ENCODE data around the gene SQOR.
A peak's percentile ranks its signal among the peaks of the same experiment; 100 is the strongest.
"Not testable (repeated sequence)": the region's sequence is repeated elsewhere in the genome, so short reads cannot be mapped to it uniquely, and the experiment has no call there.

SQOR gene

GRCh38 chr15:45630917-45631691 lies 3.7 kb upstream of the SQOR start:
- DNase-seq, result no peak

GRCh38 chr15:45631776-45632175 lies 3.1 kb upstream of the SQOR start:
- DNase-seq, result no peak

GRCh38 chr15:45635191-45635638 lies 386 bp downstream of the SQOR start:
- DNase-seq, result peak in 22 of 56 donors; percentile 6 to 51 (median 24)

GRCh38 chr15:45635763-45636292 lies 999 bp downstream of the SQOR start:
- no peak for DNase-seq

DNA sequence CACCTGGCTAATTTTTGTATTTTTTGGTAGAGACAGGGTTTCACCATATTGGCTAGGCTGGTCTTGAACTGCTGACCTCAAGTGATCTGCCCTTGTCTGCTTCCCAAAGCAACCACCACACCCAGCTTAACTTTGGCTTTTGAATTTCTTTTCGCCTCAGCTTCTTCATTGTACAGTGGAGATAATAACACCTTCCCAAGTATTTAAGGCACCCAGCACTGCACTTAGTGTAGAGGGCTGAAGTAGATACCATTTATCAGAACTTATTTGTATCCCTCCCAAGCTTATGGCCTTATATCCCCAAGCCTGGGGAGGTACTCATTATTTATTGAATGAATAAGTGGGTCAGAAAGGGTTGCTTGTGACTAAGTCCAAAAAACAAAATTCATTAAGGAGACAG lies 2.3 kb downstream of the SQOR start:
- no peak for DNase-seq

DNA sequence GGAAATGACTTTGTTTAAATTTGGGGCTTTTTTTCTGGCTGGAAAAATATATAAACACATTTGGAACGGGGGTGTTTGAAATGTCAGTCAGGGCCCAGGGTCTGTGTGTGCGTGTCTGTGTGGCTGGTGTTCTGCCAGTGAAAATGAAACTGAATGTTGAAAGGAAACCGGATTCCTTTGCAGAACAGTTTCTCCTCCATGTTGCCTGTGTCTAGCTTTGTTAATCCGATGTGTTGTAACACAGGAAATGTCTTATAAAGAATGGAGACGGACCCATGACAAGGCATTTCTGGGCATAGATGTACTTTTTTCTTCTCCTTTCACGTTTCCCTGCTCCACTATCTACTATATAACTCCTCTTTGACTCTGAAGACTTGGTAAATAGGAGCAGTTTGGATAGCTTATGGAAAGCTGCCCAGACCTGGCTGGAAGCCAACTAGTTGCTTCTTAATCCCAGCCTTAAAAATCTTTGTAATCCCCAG lies 2.8 kb downstream of the SQOR start:
- peak in 14 of 56 donors; percentile 8 to 71 (median 20) for DNase-seq

DNA sequence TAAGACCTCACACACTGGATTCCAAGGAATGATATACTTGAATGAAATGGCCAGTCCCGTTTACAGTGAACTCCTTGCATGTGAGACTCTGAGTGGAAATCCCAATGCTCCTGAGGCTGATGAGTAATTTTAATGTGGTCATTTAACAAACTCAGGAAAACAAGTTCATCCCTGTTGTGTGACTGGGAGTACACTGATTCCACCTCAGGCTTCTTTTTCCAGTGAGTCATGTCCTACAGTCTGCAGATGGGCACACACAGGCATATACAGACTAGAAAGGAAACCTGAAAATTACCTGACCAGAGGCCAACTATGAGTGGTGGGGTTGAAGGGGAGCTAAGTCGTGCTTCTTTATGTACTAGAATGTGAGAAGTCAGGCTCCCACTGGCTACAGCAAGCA lies 5.8 kb downstream of the SQOR start:
- no peak for DNase-seq

DNA sequence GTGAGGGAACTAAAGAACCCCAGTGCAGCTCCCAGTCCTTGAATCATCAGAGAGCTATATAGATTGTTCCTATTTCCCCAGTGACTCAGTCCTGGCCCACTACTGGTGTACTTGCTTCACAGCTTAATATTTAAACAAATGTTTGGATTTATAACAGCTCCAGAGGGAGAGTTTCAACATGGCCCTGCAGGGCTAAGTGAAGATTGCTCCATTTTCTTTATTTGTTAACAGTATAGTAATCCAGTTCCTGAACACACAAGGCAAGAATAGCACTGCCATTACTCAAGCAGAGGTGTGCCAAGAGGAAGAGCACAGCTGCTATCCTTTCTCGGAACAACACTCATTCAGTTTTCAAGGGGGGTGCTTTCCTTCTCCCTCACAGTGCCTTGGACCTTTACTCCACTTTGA lies 6.5 kb downstream of the SQOR start:
- DNase-seq, result no peak

DNA sequence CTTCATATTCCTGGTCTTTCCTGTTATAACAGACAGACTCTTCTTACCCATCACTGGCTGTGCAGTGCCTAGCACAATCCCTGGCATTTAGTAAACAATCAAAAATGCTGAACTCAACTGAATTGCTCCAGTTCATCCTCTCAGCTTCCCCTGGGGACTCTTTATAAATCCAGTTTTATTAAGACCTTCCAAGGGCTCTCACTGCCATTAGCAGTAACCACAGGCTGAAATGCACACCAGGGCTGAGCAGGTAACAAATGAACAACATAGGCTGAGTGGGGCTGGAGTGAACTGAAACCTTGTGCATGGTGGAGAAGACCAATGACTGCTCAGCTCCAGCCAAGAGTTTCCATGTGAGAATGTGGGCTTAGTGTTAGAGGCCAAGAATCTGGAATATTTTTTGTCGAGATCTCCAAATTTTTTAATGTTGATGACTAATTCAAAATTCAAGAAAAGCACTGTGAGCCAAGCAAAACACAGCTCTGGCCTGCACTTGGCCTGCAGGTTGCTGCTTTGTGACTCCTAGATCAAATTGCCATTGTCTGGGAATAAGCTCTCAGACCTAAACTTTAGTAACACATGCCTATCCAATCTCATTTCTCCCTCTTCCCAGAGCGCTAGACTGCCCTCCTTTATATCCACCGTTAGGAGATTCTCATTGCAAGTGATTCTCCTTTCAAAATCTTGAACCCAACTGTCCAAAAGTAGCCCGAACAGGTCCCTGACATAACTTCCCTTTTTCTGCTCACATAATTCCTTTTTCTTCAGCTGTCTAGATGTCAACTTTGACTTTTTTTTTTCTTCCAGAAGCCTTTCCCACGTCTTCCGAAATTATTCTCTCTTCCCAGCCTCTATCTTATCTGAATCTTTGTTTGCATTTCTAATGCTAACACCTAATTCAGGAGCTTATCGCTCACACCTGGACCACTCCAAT lies 7.4 kb downstream of the SQOR start:
- DNase-seq, result no peak

- DNase-seq, result no peak
These were observed 9.6 kb downstream of the SQOR start for GRCh38 chr15:45644437-45644836.

DNA sequence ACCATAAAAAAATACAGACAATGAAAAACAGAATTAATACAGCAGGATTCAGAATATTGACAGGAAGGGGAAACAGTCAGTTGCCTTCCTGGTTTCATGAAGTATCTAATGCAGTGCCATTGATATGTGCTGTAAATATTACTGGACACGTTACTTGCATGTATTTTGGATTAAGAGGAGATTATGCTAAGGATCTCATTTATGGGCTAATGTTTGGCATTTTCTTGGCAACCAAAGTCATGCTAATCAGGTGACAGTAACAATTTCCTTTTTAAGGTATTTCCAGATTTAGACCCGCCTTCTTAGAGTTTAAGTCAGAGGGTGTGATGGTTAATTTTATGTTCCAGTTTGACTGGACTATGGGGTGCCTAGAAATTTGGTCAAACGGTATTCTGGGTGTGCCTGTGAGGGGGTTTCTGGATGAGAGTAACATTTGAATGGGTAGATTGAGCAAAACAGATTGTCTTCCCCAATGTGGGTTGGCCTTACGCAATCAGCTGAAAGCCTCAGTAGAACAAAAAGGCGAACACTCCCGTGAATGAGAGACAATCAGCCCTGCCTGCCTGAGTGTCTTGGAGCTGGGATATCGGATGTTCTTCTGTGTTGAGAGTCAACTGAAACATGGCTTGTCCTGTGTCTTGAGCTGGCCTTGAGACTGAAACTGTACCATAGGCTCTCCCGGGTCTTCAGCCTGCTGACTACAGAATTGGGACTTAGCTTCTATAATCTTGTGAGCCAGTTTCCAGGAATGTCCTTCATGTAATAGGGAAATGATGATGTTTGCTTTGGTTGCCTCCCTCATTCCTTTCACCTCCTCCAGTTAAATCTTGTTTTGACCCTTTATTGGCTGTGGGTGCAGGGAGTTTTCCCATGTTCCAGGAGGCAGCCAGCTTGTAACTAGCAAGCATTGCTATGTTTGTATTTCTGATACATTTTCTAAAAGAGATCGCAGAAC lies 10.5 kb downstream of the SQOR start:
- DNase-seq, result no peak

GRCh38 chr15:45646220-45646619 lies 11.4 kb downstream of the SQOR start:
- no peak for DNase-seq

DNA sequence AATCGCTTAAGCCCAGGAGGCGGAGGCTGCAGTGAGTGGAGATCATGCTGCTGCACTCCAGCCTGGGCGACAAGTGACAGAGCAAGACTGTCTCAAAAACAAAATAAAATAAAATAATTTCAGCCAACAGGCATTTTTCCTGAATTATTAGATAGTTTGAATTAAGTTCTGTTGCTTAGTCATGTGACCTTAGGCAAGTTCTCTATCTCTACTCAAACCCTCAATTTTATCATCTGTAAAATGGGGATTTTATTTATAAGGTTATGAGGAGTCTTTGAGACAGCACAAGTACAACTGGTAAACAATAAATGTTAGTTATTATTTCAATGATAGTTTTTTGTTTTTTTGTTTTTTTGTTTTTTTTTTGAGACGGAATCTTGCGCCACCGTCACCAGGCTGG lies 13.0 kb downstream of the SQOR start:
- DNase-seq, result no peak

- DNase-seq, result no peak
These were observed 13.8 kb downstream of the SQOR start for GRCh38 chr15:45648521-45649200.

GRCh38 chr15:45650007-45650406 lies 15.2 kb downstream of the SQOR start:
- not testable (repeated sequence) for DNase-seq

- no peak for DNase-seq
These were observed 16.2 kb downstream of the SQOR start for GRCh38 chr15:45650889-45651525.

DNA sequence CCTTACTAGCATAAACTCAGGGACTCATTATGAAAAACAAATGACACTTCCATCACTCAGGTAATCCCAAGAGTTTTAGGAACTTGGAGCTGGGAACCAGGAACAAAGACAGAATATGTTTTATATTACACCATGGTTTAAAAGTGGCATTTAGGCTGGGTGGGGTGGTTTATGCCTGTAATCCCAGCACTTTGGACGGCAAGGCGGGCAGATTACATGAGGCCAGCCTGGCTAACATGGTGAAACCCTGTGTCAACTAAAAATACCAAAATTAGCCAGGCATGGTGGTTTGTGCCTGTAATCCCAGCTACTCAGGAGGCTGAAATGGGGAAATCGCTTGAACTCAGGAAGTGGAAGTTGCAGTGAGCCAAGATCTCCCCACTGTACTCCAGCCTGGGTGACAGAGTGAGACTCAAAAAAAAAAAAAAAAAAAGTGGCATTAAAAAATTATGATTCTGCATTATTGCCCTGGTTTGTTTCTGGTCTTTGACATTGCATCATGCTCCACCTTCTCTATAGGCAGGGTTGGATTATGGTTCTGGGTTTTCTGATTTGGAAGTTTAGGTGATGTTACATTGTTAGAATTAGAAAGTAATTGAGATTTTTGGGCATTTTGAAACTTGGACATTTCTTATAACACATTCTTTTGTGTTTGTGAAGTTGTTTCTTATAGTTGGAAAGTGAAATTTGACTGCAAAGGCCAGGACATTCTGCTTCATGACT lies 19.0 kb downstream of the SQOR start:
- DNase-seq, result peak in 1 of 56 donors; percentile 4

- no peak for DNase-seq
These were observed 19.9 kb downstream of the SQOR start for GRCh38 chr15:45654749-45655148.

DNA sequence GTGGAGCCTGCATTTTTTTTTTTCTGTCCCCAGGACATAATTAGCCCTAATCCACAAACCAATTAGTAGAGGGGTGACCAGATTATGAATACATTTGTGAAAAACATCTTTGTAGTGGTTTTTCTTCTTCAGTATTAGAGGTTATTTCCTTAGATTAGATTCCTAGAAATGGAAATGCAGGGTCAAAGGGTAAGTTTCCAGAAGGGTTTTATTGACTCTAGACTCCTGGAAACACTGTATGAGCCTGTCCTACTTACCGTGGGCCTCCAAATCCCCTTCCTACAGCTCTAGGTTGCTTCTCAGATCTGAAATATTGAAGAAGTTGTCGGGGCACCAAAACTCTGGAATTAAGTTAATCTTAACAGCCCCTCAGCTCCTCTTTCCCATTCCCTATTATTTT lies 22.4 kb downstream of the SQOR start:
- DNase-seq, result no peak

All from amygdala (tissue), 56 donors.